Panc1 (cell line): Measurements from ENCODE around the gene FGFR4.

Experiments used
- POLR2AphosphoS5 ChIP-seq: IDR thresholded peaks from 2 replicates; pipeline ENCODE4 v1.6.1; 2012; ENCODE audit warnings: mild to moderate bottlenecking, low read depth, low read length, moderate library complexity
- TF ChIP-seq, protein P1 (sequence below): fragments of 450-650 bp; IDR thresholded peaks from 2 replicates; pipeline ENCODE4 v1.5.1; 2017; ENCODE audit warnings: mild to moderate bottlenecking

DNA sequence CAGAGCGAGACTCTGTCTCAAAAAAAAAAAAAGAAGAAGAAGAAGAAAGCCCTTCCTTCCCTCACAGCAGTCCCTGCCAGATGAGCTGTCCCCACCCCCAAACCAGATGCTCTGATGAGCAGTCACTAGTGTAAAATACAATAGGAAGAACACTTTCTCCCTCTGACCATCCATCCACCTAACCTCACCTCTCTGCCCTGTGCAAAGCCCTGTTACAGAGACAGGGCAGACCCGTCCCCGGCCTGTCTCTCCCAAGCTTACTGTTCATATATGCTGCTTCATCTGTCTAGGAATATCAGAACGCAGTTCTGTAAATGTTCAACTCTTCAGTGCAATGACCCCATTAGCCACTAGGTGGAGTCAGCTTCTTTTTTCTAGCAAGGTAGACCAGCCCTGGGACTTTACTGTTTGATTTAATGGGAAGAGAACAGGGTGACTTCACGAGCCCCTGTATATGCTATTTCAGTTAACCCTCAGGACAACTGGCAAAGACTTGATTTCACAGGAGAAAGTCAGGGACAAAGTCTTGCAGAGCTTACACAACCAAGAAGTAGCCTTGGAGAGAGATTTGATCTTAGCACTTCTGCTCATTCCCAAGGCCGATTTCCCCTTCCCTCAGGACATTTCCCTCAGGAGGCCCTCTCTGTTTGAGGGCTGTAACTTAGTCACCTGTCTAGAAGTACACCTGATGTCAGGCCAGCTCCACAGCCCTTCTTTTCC lies 14.9 kb upstream of the FGFR4 start:
- TF ChIP-seq, protein P1, sequence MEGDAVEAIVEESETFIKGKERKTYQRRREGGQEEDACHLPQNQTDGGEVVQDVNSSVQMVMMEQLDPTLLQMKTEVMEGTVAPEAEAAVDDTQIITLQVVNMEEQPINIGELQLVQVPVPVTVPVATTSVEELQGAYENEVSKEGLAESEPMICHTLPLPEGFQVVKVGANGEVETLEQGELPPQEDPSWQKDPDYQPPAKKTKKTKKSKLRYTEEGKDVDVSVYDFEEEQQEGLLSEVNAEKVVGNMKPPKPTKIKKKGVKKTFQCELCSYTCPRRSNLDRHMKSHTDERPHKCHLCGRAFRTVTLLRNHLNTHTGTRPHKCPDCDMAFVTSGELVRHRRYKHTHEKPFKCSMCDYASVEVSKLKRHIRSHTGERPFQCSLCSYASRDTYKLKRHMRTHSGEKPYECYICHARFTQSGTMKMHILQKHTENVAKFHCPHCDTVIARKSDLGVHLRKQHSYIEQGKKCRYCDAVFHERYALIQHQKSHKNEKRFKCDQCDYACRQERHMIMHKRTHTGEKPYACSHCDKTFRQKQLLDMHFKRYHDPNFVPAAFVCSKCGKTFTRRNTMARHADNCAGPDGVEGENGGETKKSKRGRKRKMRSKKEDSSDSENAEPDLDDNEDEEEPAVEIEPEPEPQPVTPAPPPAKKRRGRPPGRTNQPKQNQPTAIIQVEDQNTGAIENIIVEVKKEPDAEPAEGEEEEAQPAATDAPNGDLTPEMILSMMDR = peak; percentile 93
- TF ChIP-seq POLR2AphosphoS5 = no peak
